H9 (cell line): ENCODE results near the gene CDK2. TPM values are rescaled to one million over a fixed set of nuclear protein-coding genes. Genes with fewer than 3 reads are reported as not detected.

ENCODE experiments used
- DNase-seq: peaks from one replicate; pipeline ENCODE4 v3.0.0-alpha.2; 2017
- H2AFZ ChIP-seq: one replicate; pipeline ENCODE4 v1.6.1; 2013; ENCODE audit warnings: mild to moderate bottlenecking, low read length, control low read depth, moderate library complexity
- H2AK5ac ChIP-seq: 2 replicates; pipeline ENCODE4 v1.6.1; 2013; ENCODE audit warnings: low read length, control low read depth, mixed read lengths; ENCODE audit not compliant: insufficient read length
- H2BK120ac ChIP-seq: one replicate; pipeline ENCODE4 v1.6.1; 2013; ENCODE audit warnings: low read depth, mild to moderate bottlenecking, low read length, control low read depth, inconsistent platforms; ENCODE audit not compliant: poor library complexity, severe bottlenecking
- H2BK12ac ChIP-seq: 2 replicates; pipeline ENCODE4 v1.6.1; 2013; ENCODE audit warnings: low read length, control low read depth, mixed read lengths, low read depth; ENCODE audit not compliant: insufficient read length
- H2BK15ac ChIP-seq: 2 replicates; pipeline ENCODE4 v1.6.1; 2013; ENCODE audit warnings: low read depth, low read length, control low read depth
- H2BK20ac ChIP-seq: one replicate; pipeline ENCODE4 v1.6.1; 2013; ENCODE audit warnings: low read depth, mild to moderate bottlenecking, low read length, control low read depth, inconsistent platforms; ENCODE audit not compliant: poor library complexity, severe bottlenecking
- H2BK5ac ChIP-seq: 2 replicates; pipeline ENCODE4 v1.6.1; 2013; ENCODE audit warnings: low read length, control low read depth, mixed read lengths; ENCODE audit not compliant: insufficient read length
- H3K14ac ChIP-seq: 2 replicates; pipeline ENCODE4 v1.6.1; 2013; ENCODE audit warnings: low read length, control low read depth; ENCODE audit not compliant: insufficient read depth
- H3K18ac ChIP-seq: 2 replicates; pipeline ENCODE4 v1.6.1; 2013; ENCODE audit warnings: low read depth, mild to moderate bottlenecking, mixed read lengths, low read length, control low read depth; ENCODE audit not compliant: insufficient read length
- H3K23ac ChIP-seq: 2 replicates; pipeline ENCODE4 v1.6.1; 2013; ENCODE audit warnings: low read length, control low read depth, mixed read lengths, low read depth; ENCODE audit not compliant: insufficient read length
- H3K23me2 ChIP-seq: 2 replicates; pipeline ENCODE4 v1.6.1; 2013; ENCODE audit warnings: low read depth, mild to moderate bottlenecking, mixed read lengths, low read length, control low read depth; ENCODE audit not compliant: insufficient read length, poor library complexity, severe bottlenecking
- H3K27ac ChIP-seq: 2 replicates; pipeline ENCODE4 v1.5.1; 2013; ENCODE audit warnings: low read length, control low read depth, mixed read lengths, low read depth; ENCODE audit not compliant: insufficient read length
- H3K27me3 ChIP-seq: 2 replicates; pipeline ENCODE4 v1.6.1; 2013; ENCODE audit warnings: low read length, control low read depth, inconsistent platforms; ENCODE audit not compliant: insufficient read depth
- H3K4ac ChIP-seq: 2 replicates; pipeline ENCODE4 v1.6.1; 2013; ENCODE audit warnings: low read depth, mild to moderate bottlenecking, control low read depth, inconsistent platforms, low read length, moderate library complexity
- H3K4me1 ChIP-seq: 2 replicates; pipeline ENCODE4 v1.6.1; 2013; ENCODE audit warnings: low read length, control low read depth, inconsistent platforms; ENCODE audit not compliant: insufficient read depth
- H3K4me2 ChIP-seq: 2 replicates; pipeline ENCODE4 v1.6.1; 2013; ENCODE audit warnings: low read length, control low read depth, mixed read lengths; ENCODE audit not compliant: insufficient read length, insufficient read depth
- H3K56ac ChIP-seq: 2 replicates; pipeline ENCODE4 v1.6.1; 2013; ENCODE audit warnings: low read depth, mild to moderate bottlenecking, mixed read lengths, low read length, control low read depth; ENCODE audit not compliant: insufficient read length
- H3K79me1 ChIP-seq: 2 replicates; pipeline ENCODE4 v1.6.1; 2013; ENCODE audit warnings: low read depth, mild to moderate bottlenecking, moderate library complexity, low read length, control low read depth, inconsistent platforms; ENCODE audit not compliant: insufficient read depth, poor library complexity, severe bottlenecking
- H3K79me2 ChIP-seq: 2 replicates; pipeline ENCODE4 v1.6.1; 2013; ENCODE audit warnings: low read length, control low read depth, inconsistent platforms; ENCODE audit not compliant: insufficient read depth
- H3K9ac ChIP-seq: 2 replicates; pipeline ENCODE4 v1.6.1; 2013; ENCODE audit warnings: low read length, control low read depth, mixed read lengths; ENCODE audit not compliant: insufficient read length; ENCODE audit errors: extremely low read depth
- H3K9me3 ChIP-seq: one replicate; pipeline ENCODE4 v1.6.1; 2013; ENCODE audit warnings: low read depth, low read length, inconsistent platforms; ENCODE audit not compliant: control insufficient read depth
- H3T11ph ChIP-seq: one replicate; pipeline ENCODE4 v1.6.1; 2013; ENCODE audit warnings: mild to moderate bottlenecking, low read length, control low read depth, inconsistent platforms
- H4K20me1 ChIP-seq: one replicate; pipeline ENCODE4 v1.6.1; 2013; ENCODE audit not compliant: control insufficient read depth, insufficient read length, insufficient read depth
- H4K5ac ChIP-seq: 2 replicates; pipeline ENCODE4 v1.6.1; 2013; ENCODE audit warnings: low read depth, mild to moderate bottlenecking, mixed read lengths, low read length, control low read depth; ENCODE audit not compliant: insufficient read length
- H4K8ac ChIP-seq: replicated peaks from 2 replicates; pipeline ENCODE4 v1.6.1; 2013; ENCODE audit warnings: low read length, control low read depth, mixed read lengths, low read depth; ENCODE audit not compliant: insufficient read length
- H4K91ac ChIP-seq: 2 replicates; pipeline ENCODE4 v1.6.1; 2013; ENCODE audit warnings: low read depth, mild to moderate bottlenecking, moderate library complexity, mixed read lengths, low read length, control low read depth; ENCODE audit not compliant: insufficient read length
- H3K27ac Mint-ChIP-seq, 3 experiments: 2 replicates in 2 of 3; 3 replicates in 1 of 3; pipeline ENCODE4 v1.8.0; 2020 to 2021; ENCODE audit warnings: mixed read lengths in 3 of 3, mild to moderate bottlenecking in 1 of 3, moderate library complexity in 1 of 3
- H3K27me3 Mint-ChIP-seq: 2 replicates; pipeline ENCODE4 v1.8.0; 2021; ENCODE audit warnings: low read depth, mild to moderate bottlenecking, moderate library complexity, mixed read lengths
- H3K36me3 Mint-ChIP-seq, 3 experiments: 2 replicates in 2 of 3; 3 replicates in 1 of 3; pipeline ENCODE4 v1.8.0; 2020 to 2021; ENCODE audit warnings: low read depth in 3 of 3, mixed read lengths in 3 of 3; ENCODE audit not compliant: insufficient read depth in 1 of 3
- H3K4me1 Mint-ChIP-seq, 2 experiments: 2 replicates each; pipeline ENCODE4 v1.8.0; 2020; ENCODE audit warnings: mixed read lengths in 2 of 2
- H3K4me3 Mint-ChIP-seq, 2 experiments: 2 replicates in 1 of 2; 3 replicates in 1 of 2; pipeline ENCODE4 v1.8.0; 2020 to 2021; ENCODE audit warnings: mild to moderate bottlenecking in 2 of 2, mixed read lengths in 2 of 2, moderate library complexity in 1 of 2
- H3K9me3 Mint-ChIP-seq, 2 experiments: 2 replicates in 1 of 2; 3 replicates in 1 of 2; pipeline ENCODE4 v1.8.0; 2020; ENCODE audit warnings: mild to moderate bottlenecking in 2 of 2, mixed read lengths in 2 of 2, moderate library complexity in 1 of 2
- CTCF ChIP-seq: fragments of 200-600 bp; sonication (generic); conservative IDR thresholded peaks from 3 replicates; pipeline ENCODE4 v1.8.0; 2021; ENCODE audit warnings: antibody characterized with exemption, mild to moderate bottlenecking
- WGBS: extraction: QIAGEN DNeasy Blood & Tissue Kit; methylation state at CpG from one replicate; pipeline ENCODE4 v1.1.7; 2013; ENCODE audit warnings: missing lambda C conversion rate, low lambda C conversion rate, mixed read lengths; ENCODE audit not compliant: insufficient read length; ENCODE audit errors: extremely low coverage; 5-methylcytosine and 5-hydroxymethylcytosine counted together
- total RNA-seq: library from RNA; stranded (reverse); gene quantifications from 2 replicates; pipeline ENCODE4 v1.2.1, GENCODE V29; 2021

Gene CDK2
- total RNA-seq, 1 experiment from 2014 or later: 60.8 TPM

- no peaks in the 10 kb centered on the region for H3K4me1 Mint-ChIP-seq
- no peak overlapping the region for H3K4ac ChIP-seq
- H2BK120ac ChIP-seq: no peak overlapping the region
- no peak overlapping the region for H3T11ph ChIP-seq
- TF ChIP-seq CTCF: no peak
- no peaks in the 10 kb centered on the region for H3K23me2 ChIP-seq
- no CpG with 5 or more reads among the region's 6 CpGs for WGBS
- H2BK5ac ChIP-seq: no peak overlapping the region
- H3K4me1 ChIP-seq: no peaks in the 10 kb centered on the region
- H4K8ac ChIP-seq: no peak overlapping the region
- no peak overlapping the region for H2AFZ ChIP-seq
- H3K18ac ChIP-seq: no peak overlapping the region
- H4K20me1 ChIP-seq: no peaks in the 10 kb centered on the region
- no peak overlapping the region for H2BK15ac ChIP-seq
- peaks cover 0 to 9% (median 0%) of the 10 kb centered on the region in 3 experiments; a peak in 4 of 7 replicates for H3K36me3 Mint-ChIP-seq
- H3K27ac Mint-ChIP-seq: peak overlapping the region in 1 of 3 experiments; percentile 10; a peak in 2 of 7 replicates
- H3K9ac ChIP-seq: no peak overlapping the region
- H3K79me1 ChIP-seq: no peaks in the 10 kb centered on the region
- H2BK20ac ChIP-seq: no peak overlapping the region
- H3K9me3 ChIP-seq: no peaks in the 10 kb centered on the region
- H3K9me3 Mint-ChIP-seq: no peaks in the 10 kb centered on the region
- no peak overlapping the region for H3K27ac ChIP-seq
- no peak overlapping the region for H2AK5ac ChIP-seq
- no peak overlapping the region for H3K14ac ChIP-seq
- no peaks in the 10 kb centered on the region for H3K27me3 ChIP-seq
- no peaks in the 10 kb centered on the region for H3K79me2 ChIP-seq
- H3K23ac ChIP-seq: no peak overlapping the region
- H3K4me3 Mint-ChIP-seq: no peak overlapping the region
- H4K91ac ChIP-seq: no peak overlapping the region
- H3K4me2 ChIP-seq: no peak overlapping the region
- H4K5ac ChIP-seq: no peak overlapping the region
- DNase-seq: no peak
- H3K56ac ChIP-seq: no peak overlapping the region
- no peak overlapping the region for H2BK12ac ChIP-seq
- H3K27me3 Mint-ChIP-seq: no peaks in the 10 kb centered on the region; the same call in 1 of the 2 replicates
Measured at GRCh38 chr12:55946553-55946952, 20.1 kb upstream of the CDK2 start.
